Daoy (cell line): ENCODE results near the gene SMARCE1. TPM values are rescaled to one million over a fixed set of nuclear protein-coding genes. Genes with fewer than 3 reads are reported as not detected.
"Not testable (repeated sequence)": the region's sequence is repeated elsewhere in the genome, so short reads cannot be mapped to it uniquely, and the experiment has no call there.

Source experiments
- DNase-seq: peaks from one replicate; pipeline ENCODE4 v3.0.0-alpha.2; 2015; ENCODE audit warnings: low read depth
- total RNA-seq: library from RNA; depleted of rRNA; stranded (reverse); fragments of >200 nt; shearing (Covaris generic); gene quantifications from 2 replicates; pipeline ENCODE4 v1.2.3, GENCODE V29; 2014

SMARCE1 gene
- total RNA-seq, 1 experiment from 2014 or later, result 126 TPM

- no peak for DNase-seq
Observed at GRCh38 chr17:40611840-40612474, 35.7 kb downstream of the SMARCE1 start.

GRCh38 chr17:40610359-40610758, 37.3 kb downstream of the SMARCE1 start:
- DNase-seq, result no peak

GRCh38 chr17:40608061-40608581, 39.5 kb downstream of the SMARCE1 start:
- DNase-seq, result no peak

DNA sequence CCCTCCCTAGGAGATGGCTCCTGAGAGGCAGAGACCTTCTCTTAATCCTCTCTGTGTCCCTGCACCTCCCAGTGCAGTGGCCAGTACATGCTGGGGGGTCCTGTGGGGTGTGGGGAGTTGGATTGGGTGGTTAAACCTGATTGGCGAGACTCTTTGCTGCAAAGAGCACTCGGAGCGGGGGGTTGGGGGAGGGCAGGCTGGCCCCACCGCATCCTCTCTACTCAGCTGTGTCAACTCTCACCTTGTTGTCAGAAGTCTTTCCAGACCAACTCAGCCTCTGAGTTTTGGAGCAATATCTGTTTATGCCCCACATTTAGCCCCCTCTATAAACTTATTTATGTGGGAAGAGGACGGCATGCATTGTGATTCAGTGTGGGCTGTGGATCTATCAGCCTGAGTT, 40.0 kb downstream of the SMARCE1 start:
- DNase-seq, result no peak

DNA sequence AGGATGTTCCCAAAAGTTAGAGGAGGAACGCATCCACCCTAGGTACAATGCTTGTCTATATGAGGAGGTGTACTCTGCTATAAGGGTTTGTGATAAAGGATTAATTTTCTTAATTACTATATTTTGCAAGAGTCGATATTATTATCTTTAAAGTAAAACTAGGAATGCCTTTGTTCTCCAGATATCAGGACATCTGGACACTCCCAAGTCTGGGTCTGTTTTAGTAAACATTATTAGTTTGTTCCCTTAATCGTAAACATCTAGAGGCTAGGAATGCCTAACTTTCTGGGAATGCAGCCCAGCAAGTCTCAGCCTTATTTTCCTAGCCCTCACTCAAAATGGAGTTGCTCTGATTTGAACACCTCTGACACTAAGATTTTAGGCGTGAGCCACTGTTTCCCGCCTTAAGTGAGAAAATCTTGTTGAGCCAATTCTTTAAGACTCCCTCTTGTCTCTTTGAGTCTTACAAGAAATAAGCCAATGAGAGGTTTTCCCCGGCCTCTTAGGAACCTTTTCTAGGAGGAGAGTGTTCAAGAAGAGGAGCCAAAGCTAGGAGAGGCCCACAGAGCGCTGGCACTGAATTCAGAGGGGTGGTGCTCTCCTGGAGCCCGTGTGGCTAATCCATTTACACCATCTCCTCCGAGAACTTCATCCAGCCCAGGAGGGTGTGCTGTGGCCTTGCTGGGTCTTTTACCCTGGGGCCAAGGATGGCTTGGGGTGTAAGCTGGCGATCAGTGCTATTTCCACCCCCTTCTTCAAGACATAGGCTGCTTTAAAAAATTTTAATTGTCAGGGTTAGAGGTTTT, 40.9 kb downstream of the SMARCE1 start:
- no peak for DNase-seq

GRCh38 chr17:40605306-40605705, 42.3 kb downstream of the SMARCE1 start:
- no peak for DNase-seq

- DNase-seq, result no peak
Observed at GRCh38 chr17:40604327-40605080, 43.1 kb downstream of the SMARCE1 start.

GRCh38 chr17:40602445-40603443, 44.9 kb downstream of the SMARCE1 start:
- no peak for DNase-seq

- DNase-seq, result no peak
Observed at GRCh38 chr17:40600486-40601046, 47.1 kb downstream of the SMARCE1 start.

GRCh38 chr17:40599468-40599763, 48.2 kb downstream of the SMARCE1 start:
- no peak for DNase-seq

DNA sequence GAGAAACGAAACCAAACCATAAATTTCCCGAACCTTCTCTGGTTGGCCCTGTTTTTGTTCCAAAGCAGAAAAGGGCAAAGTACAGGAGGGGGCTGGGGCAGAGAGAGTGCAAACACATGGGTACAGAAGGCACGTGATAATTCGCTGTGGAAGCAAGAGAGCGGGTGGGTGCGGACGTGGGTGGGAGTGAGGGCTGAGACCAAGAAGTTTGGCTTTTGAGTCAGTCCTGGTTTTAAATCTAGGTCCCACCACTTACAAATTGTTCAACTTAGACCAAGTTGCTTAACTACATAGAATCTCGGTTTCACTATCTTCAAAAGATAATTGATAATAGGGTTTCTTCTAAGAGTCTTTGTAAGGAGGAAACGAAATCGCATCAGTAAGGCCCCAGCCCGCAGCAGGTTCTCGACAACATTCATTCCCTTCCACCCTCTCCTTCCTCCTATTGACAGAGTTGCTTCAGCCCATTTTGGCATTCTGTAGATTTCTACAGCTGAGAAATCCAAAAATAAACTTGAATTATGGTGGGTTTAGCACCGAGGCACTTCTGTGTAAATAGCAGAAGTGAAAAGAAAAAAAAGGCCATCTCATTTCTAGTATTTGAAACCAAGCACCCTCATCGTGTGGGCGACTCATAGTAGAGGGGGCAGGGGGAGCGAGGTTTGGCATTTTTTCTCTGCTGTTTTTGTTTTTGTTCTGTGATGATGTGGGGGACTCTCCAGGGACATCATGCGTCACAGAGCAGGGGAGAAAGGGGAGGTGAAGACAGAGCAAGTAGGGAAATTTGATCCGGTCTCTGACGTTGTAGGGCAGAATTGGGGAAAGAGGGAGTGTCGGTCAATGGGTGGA, 48.8 kb downstream of the SMARCE1 start:
- peak; percentile 22 for DNase-seq

- no peak for DNase-seq
Observed at GRCh38 chr17:40598301-40598618, 49.4 kb downstream of the SMARCE1 start.

DNA sequence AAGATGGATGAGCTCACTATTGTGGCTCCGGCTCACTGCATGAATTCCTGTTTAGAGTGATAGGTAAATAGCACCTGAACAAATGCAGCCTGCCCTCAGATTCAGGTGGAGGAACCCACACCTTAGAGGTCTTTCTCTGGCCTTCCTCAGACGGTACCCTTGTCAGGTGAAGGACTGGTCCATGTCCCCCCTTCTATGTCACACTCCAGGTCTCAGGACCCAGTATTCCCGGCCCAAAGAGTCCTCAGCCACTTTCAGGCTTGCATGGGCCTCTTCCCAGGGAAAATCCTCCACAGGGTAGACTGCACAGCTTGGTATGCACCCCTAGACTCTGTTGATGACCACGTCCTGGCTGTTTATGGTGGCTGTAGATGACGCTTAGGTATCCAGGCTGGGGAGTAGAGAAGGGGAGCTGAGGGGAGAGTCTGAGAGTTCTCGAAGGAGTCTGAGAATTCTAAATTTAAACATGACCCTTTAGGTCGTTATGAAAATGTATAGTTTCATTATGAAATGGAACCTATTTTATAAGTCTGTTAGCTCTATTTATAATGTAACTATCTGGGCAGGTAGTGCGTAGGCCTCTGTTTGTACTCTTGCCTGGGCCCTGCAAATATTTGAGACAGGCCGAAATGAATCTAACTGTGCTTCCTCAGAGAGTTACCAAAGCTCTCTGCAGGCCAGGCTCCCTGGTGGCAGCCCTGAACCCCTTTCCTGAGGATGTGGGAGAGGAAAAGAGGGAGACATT, 49.9 kb downstream of the SMARCE1 start:
- no peak for DNase-seq

DNA sequence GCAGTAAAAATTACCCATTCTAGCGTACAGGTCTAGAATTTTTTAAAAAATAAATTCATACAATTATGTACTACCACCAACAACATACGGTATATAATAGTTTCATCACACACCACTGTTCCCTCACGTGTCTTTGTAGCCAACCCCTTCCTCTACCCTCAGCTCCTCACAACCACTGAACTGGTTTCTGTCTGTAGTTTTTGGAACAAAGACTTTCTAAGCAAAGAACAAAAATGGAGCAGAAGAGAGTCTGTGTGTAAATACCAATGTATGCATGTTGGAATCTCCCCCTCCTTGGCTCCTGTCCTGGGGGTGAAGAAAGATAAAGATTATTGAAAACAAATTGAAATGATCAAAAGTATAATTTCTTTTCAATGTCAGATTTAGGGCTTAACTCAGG, 50.5 kb downstream of the SMARCE1 start:
- no peak for DNase-seq

- peak; percentile 30 for DNase-seq
Observed at GRCh38 chr17:40596261-40596919, 51.2 kb downstream of the SMARCE1 start.

GRCh38 chr17:40590742-40591141, 56.9 kb downstream of the SMARCE1 start:
- no peak for DNase-seq

- DNase-seq, result no peak
Observed at GRCh38 chr17:40588552-40588951, 59.1 kb downstream of the SMARCE1 start.

DNA sequence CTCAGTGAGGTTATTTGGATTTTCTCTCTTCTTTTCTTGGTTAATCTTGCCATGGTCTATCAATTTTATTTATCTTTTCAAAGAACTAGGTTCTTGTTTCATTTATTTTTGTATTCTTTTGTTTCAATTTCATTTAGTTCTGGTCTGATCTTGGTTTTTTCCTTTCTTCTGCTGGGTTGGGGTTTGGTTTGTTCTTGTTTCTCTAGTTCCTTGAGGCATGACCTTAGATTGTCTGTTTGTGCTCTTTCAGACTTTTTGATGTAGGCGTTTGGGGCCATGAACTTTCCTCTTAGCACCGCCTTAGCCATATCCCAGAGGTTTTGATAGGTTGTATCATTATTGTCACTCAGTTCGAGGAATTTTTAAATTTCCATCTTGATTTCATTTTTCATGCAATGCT, 61.4 kb downstream of the SMARCE1 start:
- not testable (repeated sequence) for DNase-seq

DNA sequence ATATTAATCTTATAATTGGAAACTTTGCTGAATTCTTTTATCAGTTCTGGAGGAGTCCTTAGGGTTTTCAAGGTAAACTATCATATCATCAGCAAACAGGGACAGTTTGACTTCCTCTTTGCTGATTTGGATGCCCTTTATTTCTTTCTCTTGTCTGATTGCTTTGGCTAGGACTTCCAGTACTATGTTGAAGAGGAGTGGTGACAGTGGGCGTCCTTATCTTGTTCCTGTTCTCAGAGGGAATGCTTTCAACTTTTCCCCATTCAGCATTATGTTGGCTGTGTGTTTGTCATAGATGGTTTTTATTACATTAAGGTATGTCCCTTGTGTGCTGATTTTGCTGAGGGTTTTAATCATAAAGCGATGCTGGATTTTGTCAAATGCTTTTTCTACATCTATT, 62.7 kb downstream of the SMARCE1 start:
- not testable (repeated sequence) for DNase-seq
